ENCODE results near the gene ACAA1. TPM values are rescaled to one million over a fixed set of nuclear protein-coding genes. Genes with fewer than 3 reads are reported as not detected.

The ACAA1 gene
- total and polyA plus RNA-seq, 9 of the 15 experiments (the other 6 are each of a cell fraction or from before 2014, with no cell fraction given): 4.0 to 88.9 (median 57.2) TPM

GRCh38 chr3:38136777-38137614 lies at the start of gene ACAA1 (continued):
- no peak for TF ChIP-seq CHD7 (IDR thresholded peaks at IDR 0.05; ENCODE audit: low read depth, low read length)
- no peak for TF ChIP-seq BCLAF1 (IDR thresholded peaks at IDR 0.05; ENCODE audit: borderline replicate concordance in 1 of 2, control insufficient read depth in 1 of 2, low read depth in 2 of 2, low read length in 1 of 2)
- TF ChIP-seq ADNP (tag; IDR thresholded peaks at IDR 0.05): no peak
- peak; percentile 88 for TF ChIP-seq POLR2B (IDR thresholded peaks at IDR 0.05; ENCODE audit: low read depth, partially characterized antibody)
- TF ChIP-seq CREM (IDR thresholded peaks at IDR 0.05; ENCODE audit: low read depth): peak; percentile 59
- TF ChIP-seq U2AF2 (optimal IDR thresholded peaks at IDR 0.05; ENCODE audit: low read depth, low read length): no peak
- TF ChIP-seq NR1H2 (CRISPR knock-in tag; IDR thresholded peaks at IDR 0.05): no peak
- TF ChIP-seq FOXM1 (IDR thresholded peaks at IDR 0.05; ENCODE audit: low read depth): no peak
- TF ChIP-seq FOXM1 (CRISPR knock-in tag; IDR thresholded peaks at IDR 0.05; ENCODE audit: low read depth): no peak; the same call in 1 of the 2 replicates
- no peak for TF ChIP-seq TFE3 (CRISPR knock-in tag; IDR thresholded peaks at IDR 0.05)

All from K562 (cell line).